Stomach (tissue), 9 donors: ENCODE results near the gene SYT14. TPM values are rescaled to one million over a fixed set of nuclear protein-coding genes. Genes with fewer than 3 reads are reported as not detected.

ENCODE experiments used
- DNase-seq, 2 donors: peaks; one replicate each; pipeline versions ENCODE4 v3.0.0 to v3.0.0-alpha.2; 2013 to 2019
- H3K27ac ChIP-seq, 5 donors: fragments of 200-600 bp in 4 of 5; sonication (generic) in 4 of 5; one replicate each; pipeline ENCODE4 v1.5.1; 2013 to 2019; ENCODE audit warnings: mild to moderate bottlenecking in 1 of 5, moderate library complexity in 1 of 5
- H3K27me3 ChIP-seq, 3 donors: fragments of 200-600 bp; sonication (generic); one replicate each; pipeline ENCODE4 v1.5.1; 2017 to 2019; ENCODE audit warnings: mixed run types in 1 of 3
- H3K36me3 ChIP-seq, 4 donors: fragments of 200-600 bp; sonication (generic); 1 replicate in 3 of 4; 2 replicates in 1 of 4; pipeline ENCODE4 v1.5.1; 2016 to 2019
- H3K4me1 ChIP-seq, 4 donors: fragments of 200-600 bp; sonication (generic); one replicate each; pipeline ENCODE4 v1.5.1; 2016 to 2019
- H3K4me3 ChIP-seq, 4 donors: fragments of 200-600 bp; sonication (generic) in 3 of 4; one replicate each; pipeline ENCODE4 v1.5.1; 2016 to 2019; ENCODE audit warnings: mild to moderate bottlenecking in 1 of 4
- H3K9me3 ChIP-seq, 4 donors: fragments of 200-600 bp; sonication (generic); one replicate each; pipeline ENCODE4 v1.5.1; 2016 to 2019
- CTCF ChIP-seq, 7 experiments: fragments of 450-650 bp in 4 of 7; fragments of 200-600 bp in 3 of 7; sonication (generic) in 3 of 7; IDR thresholded peaks; one replicate each; pipeline ENCODE4 v1.5.1; 2016 to 2019; ENCODE audit warnings: antibody characterized with exemption in 7 of 7, control low read depth in 2 of 7, mild to moderate bottlenecking in 1 of 7
- EP300 ChIP-seq: sonication (generic); formaldehyde crosslinking; IDR thresholded peaks from one replicate; pipeline ENCODE4 v1.6.1; 2017; ENCODE audit warnings: antibody characterized with exemption
- POLR2A ChIP-seq, 4 donors: fragments of 450-650 bp; IDR thresholded peaks; one replicate each; pipeline ENCODE4 v1.6.1; 2016; ENCODE audit warnings: antibody characterized with exemption in 4 of 4, control low read depth in 2 of 4, mild to moderate bottlenecking in 1 of 4, moderate library complexity in 1 of 4
- POLR2AphosphoS5 ChIP-seq, 3 donors: sonication (generic); formaldehyde crosslinking; IDR thresholded peaks; one replicate each; pipeline ENCODE4 v1.6.1; 2016; ENCODE audit warnings: antibody characterized with exemption in 3 of 3
- WGBS, 5 donors: extraction: QIAGEN DNeasy Blood & Tissue Kit in 3 of 5; methylation state at CpG; one replicate each; pipeline versions ENCODE4 v1.1.5 to v1.1.7; 2013 to 2018; 5-methylcytosine and 5-hydroxymethylcytosine counted together
- intact Hi-C: fragments of 100-400 bp; cut with DNase I; formaldehyde crosslinking; loops from one replicate; pipeline ENCODE4 v1.15.1; 2023; ENCODE audit warnings: low total_unique reads
- polyA plus RNA-seq, 3 donors: library from polyadenylated mRNA; stranded (reverse); fragments of 200-250 nt; gene quantifications; one replicate each; pipeline ENCODE4 v1.2.3, GENCODE V29; 2013
- total RNA-seq, 5 donors: library from RNA; depleted of rRNA; stranded (reverse); fragments of >200 nt; gene quantifications; one replicate each; pipeline versions ENCODE4 v1.1.0 to v1.2.3, GENCODE V29; 2014 to 2016
- donor health status: healthy with polysubstance abuse.
- donor health status: Bipolar disorder and iron deficiency.
- donor health status: healthy.

Gene SYT14
- total and polyA plus RNA-seq, 8 donors: 0.03 to 1.1 (median 0.10) TPM; not detected in 4

GRCh38 chr1:210143465-210144062 is 205.5 kb downstream of the SYT14 start:
- Histone ChIP-seq H3K4me1 (no peaks in the 10 kb centered on the region), H3K27ac (no peak overlapping the region), H3K36me3 (no peaks in the 10 kb centered on the region), H3K4me3 (no peak overlapping the region), H3K9me3 (no peaks in the 10 kb centered on the region), H3K27me3 (no peaks in the 10 kb centered on the region)
- WGBS, 5 donors: 30 to 39% (median 33%) methylated on average over 4 of the region's 4 CpGs
- TF ChIP-seq POLR2AphosphoS5 (IDR thresholded peaks at IDR 0.05) (no peak), POLR2A (IDR thresholded peaks at IDR 0.05) (no peak), EP300 (no peak), CTCF (IDR thresholded peaks at IDR 0.05) (peak in 5 of 7 experiments; percentile 22 to 56 (median 45))
- peak; percentile 79 to 81 for DNase-seq
- intact Hi-C loops: loop anchor here (5.0 kb wide), 1 partner anchor 169 kb away; no protein-coding TSS in a partner anchor

GRCh38 chr1:210144736-210145135 is 206.7 kb downstream of the SYT14 start:
- no peaks in the 10 kb centered on the region for H3K4me1 ChIP-seq
- TF ChIP-seq POLR2AphosphoS5 (IDR thresholded peaks at IDR 0.05): no peak
- intact Hi-C loops: loop anchor here (5.0 kb wide), 1 partner anchor 168 kb away; no protein-coding TSS in a partner anchor
- no peaks in the 10 kb centered on the region for H3K36me3 ChIP-seq
- H3K4me3 ChIP-seq: no peak overlapping the region
- WGBS, 5 donors: 55 to 83% (median 77%) methylated on average over 3 of the region's 3 CpGs
- no peaks in the 10 kb centered on the region for H3K9me3 ChIP-seq
- no peak for DNase-seq
- H3K27me3 ChIP-seq: no peaks in the 10 kb centered on the region
- H3K27ac ChIP-seq: no peak overlapping the region

- H3K27ac ChIP-seq: no peak overlapping the region
- no peak for DNase-seq
- TF ChIP-seq EP300: no peak
- TF ChIP-seq POLR2A (IDR thresholded peaks at IDR 0.05): no peak
- no peak for TF ChIP-seq POLR2AphosphoS5 (IDR thresholded peaks at IDR 0.05)
- TF ChIP-seq CTCF (IDR thresholded peaks at IDR 0.05): no peak
- WGBS, 5 donors: 41 to 55% (median 45%) methylated on average over 3 of the region's 3 CpGs
- intact Hi-C loops: no loop called here
- H3K4me1 ChIP-seq: no peaks in the 10 kb centered on the region
- no peaks in the 10 kb centered on the region for H3K36me3 ChIP-seq
- H3K9me3 ChIP-seq: no peaks in the 10 kb centered on the region
- H3K4me3 ChIP-seq: no peak overlapping the region
- no peaks in the 10 kb centered on the region for H3K27me3 ChIP-seq
These were observed 213.1 kb downstream of the SYT14 start for GRCh38 chr1:210151052-210151672.

GRCh38 chr1:210159211-210159610 is 221.2 kb downstream of the SYT14 start:
- Histone ChIP-seq H3K4me1 (no peaks in the 10 kb centered on the region), H3K4me3 (no peak overlapping the region), H3K27me3 (no peaks in the 10 kb centered on the region), H3K27ac (no peak overlapping the region), H3K36me3 (no peaks in the 10 kb centered on the region), H3K9me3 (no peaks in the 10 kb centered on the region)
- 54 to 79% (median 61%) methylated on average over 2 of the region's 2 CpGs for WGBS, 5 donors
- TF ChIP-seq CTCF (IDR thresholded peaks at IDR 0.05) (no peak), EP300 (no peak)
- intact Hi-C loops: no loop called here
- DNase-seq: no peak

- H3K27me3 ChIP-seq: peaks cover 0 to 4% (median 0%) of the 10 kb centered on the region in 3 donors
- no peaks in the 10 kb centered on the region for H3K36me3 ChIP-seq
- no peak overlapping the region for H3K27ac ChIP-seq
- intact Hi-C loops: no loop called here
- WGBS, 5 donors: 57 to 78% (median 70%) methylated on average over 7 of the region's 7 CpGs
- DNase-seq: no peak
- H3K4me3 ChIP-seq: no peak overlapping the region
- H3K4me1 ChIP-seq: no peaks in the 10 kb centered on the region
- no peaks in the 10 kb centered on the region for H3K9me3 ChIP-seq
- TF ChIP-seq POLR2A (IDR thresholded peaks at IDR 0.05): no peak
- TF ChIP-seq POLR2AphosphoS5 (IDR thresholded peaks at IDR 0.05): no peak
- TF ChIP-seq EP300: no peak
- TF ChIP-seq CTCF (IDR thresholded peaks at IDR 0.05): no peak
These were observed 232.2 kb downstream of the SYT14 start for GRCh38 chr1:210170220-210170619.
